ENCODE results near the gene C20orf204. TPM values are rescaled to one million over a fixed set of nuclear protein-coding genes. Genes with fewer than 3 reads are reported as not detected.

C20orf204 gene
- total and polyA plus RNA-seq, 9 of the 15 experiments (the other 6 are each of a cell fraction or from before 2014, with no cell fraction given), result 0.11 to 1.1 (median 0.36) TPM; not detected in 2

- intact Hi-C loops (cut with micrococcal nuclease), result no loop called here
- WGBS (ENCODE audit: insufficient coverage, low coverage, missing lambda C conversion rate), result 87% methylated on average over 18 of the region's 28 CpGs
- CTCF ChIA-PET (ENCODE audit: low intra/inter-chr PET ratio), result no interaction called here
- TF ChIP-seq TARDBP (IDR thresholded peaks at IDR 0.05), result no peak
- no peak for TF ChIP-seq ZBTB40 (IDR thresholded peaks at IDR 0.05)
- no peak for TF ChIP-seq ZBTB40 (CRISPR knock-in tag; IDR thresholded peaks at IDR 0.05)
- no peak for TF ChIP-seq FOXO4 (CRISPR knock-in tag; IDR thresholded peaks at IDR 0.05)
- TF ChIP-seq ZNF282 (CRISPR knock-in tag; IDR thresholded peaks at IDR 0.05), result no peak
- TF ChIP-seq IRF9 (tag; IDR thresholded peaks at IDR 0.05), result no peak
- TF ChIP-seq ZFP36 (IDR thresholded peaks at IDR 0.05; ENCODE audit: low read depth, low read length, partially characterized antibody), result no peak
- no peak for TF ChIP-seq SRSF3 (IDR thresholded peaks at IDR 0.05; ENCODE audit: insufficient read depth, low read length)
- TF ChIP-seq MAFK (IDR thresholded peaks at IDR 0.05; ENCODE audit: low read length), result no peak
- TF ChIP-seq ZBED1 (IDR thresholded peaks at IDR 0.05), result no peak
- TF ChIP-seq GABPB1 (CRISPR knock-in tag; IDR thresholded peaks at IDR 0.05), result no peak
- TF ChIP-seq RBM15 (IDR thresholded peaks at IDR 0.05; ENCODE audit: insufficient read depth, low read length), result no peak
Measured at GRCh38 chr20:64074184-64074789, 38.3 kb downstream of the C20orf204 start.

More at GRCh38 chr20:64074184-64074789, 38.3 kb downstream of the C20orf204 start:
- H3K4me2 ChIP-seq (ENCODE audit: insufficient read depth, low read length), result no peak overlapping the region
- no peak for ATAC-seq
- in situ Hi-C loops (cut with MboI), result no loop called here
- no TSS peak for BruUV-seq (replicated peaks)
- POLR2A ChIA-PET, result interaction anchor here (0.9 to 1.5 kb wide), 3 partner anchors 8 to 14 kb away, joined by 3 to 4 read pairs (median 4); no protein-coding TSS in a partner anchor
- H3K4me3 ChIP-seq, result no peak overlapping the region
- H3K79me2 ChIP-seq (ENCODE audit: control insufficient read depth, insufficient read depth, low read length), result peaks cover 10% of the 10 kb centered on the region; the same call in 2 of the 3 replicates
- H3K27me3 ChIP-seq (ENCODE audit: control insufficient read depth in 2 of 2, insufficient read depth in 2 of 2, low read length in 2 of 2), result no peaks in the 10 kb centered on the region
- peak overlapping the region in 1 of 2 experiments; percentile 68; a peak in 2 of 4 replicates for H3K9ac ChIP-seq (ENCODE audit: insufficient read depth in 1 of 2, low read depth in 2 of 2, low read length in 2 of 2)
- H3K27ac ChIP-seq (ENCODE audit: extremely low read depth, low read depth, low read length), result no peak overlapping the region
- peaks cover 13 to 83% of the 10 kb centered on the region in 2 experiments; a peak in 4 of 5 replicates for H3K4me1 ChIP-seq (replicated peaks in 1 of 2; ENCODE audit: control insufficient read depth in 2 of 2, insufficient read depth in 2 of 2, low read length in 2 of 2)
- no peaks in the 10 kb centered on the region for H3K9me1 ChIP-seq (ENCODE audit: control insufficient read depth, insufficient read depth, low read length)
- no peak for FAIRE-seq
- H3K9me3 ChIP-seq (replicated peaks; ENCODE audit: control insufficient read depth, insufficient read depth, low read depth, low read length), result no peaks in the 10 kb centered on the region
- H2AFZ ChIP-seq (ENCODE audit: low read depth, low read length), result no peak overlapping the region
- no peaks in the 10 kb centered on the region for H4K20me1 ChIP-seq (replicated peaks; ENCODE audit: control insufficient read depth, insufficient read depth, low read length)
- DNase-seq (ENCODE audit: extremely low read depth in 1 of 4, low spot score in 3 of 4), result no peak
- H3K36me3 ChIP-seq (ENCODE audit: control insufficient read depth, insufficient read depth, low read length), result peaks cover 8% of the 10 kb centered on the region; the same call in 1 of the 3 replicates
